ENCODE data around the gene PIR. TPM values are rescaled to one million over a fixed set of nuclear protein-coding genes. Genes with fewer than 3 reads are reported as not detected.

PIR gene
- total and polyA plus RNA-seq, 4 donors: 8.3 to 29.1 (median 13.4) TPM

- H3K27ac ChIP-seq (ENCODE audit: low read depth in 1 of 2, low read length in 1 of 2): no peak overlapping the region
- H3K36me3 ChIP-seq (ENCODE audit: control insufficient read depth in 4 of 4, insufficient read depth in 4 of 4, low read length in 4 of 4): no peaks in the 10 kb centered on the region
- peaks cover 0 to 43% (median 7%) of the 10 kb centered on the region in 3 donors for H3K27me3 ChIP-seq (ENCODE audit: control insufficient read depth in 3 of 3, insufficient read depth in 3 of 3, low read length in 2 of 3)
- no peak overlapping the region for H3K4me3 ChIP-seq
- H3K9ac ChIP-seq (ENCODE audit: insufficient read depth in 1 of 2, low read length in 2 of 2): no peak overlapping the region
- WGBS, 2 donors: 66 to 81% methylated on average over 6 of the region's 6 CpGs
- no peak for ATAC-seq (ENCODE audit: insufficient read depth, low FRiP score)
- TF ChIP-seq CTCF (IDR thresholded peaks at IDR 0.05; ENCODE audit: control extremely low read depth, extremely low read depth): no peak
- no peak for DNase-seq
- no peaks in the 10 kb centered on the region for H3K4me1 ChIP-seq (ENCODE audit: control insufficient read depth in 5 of 5, insufficient read depth in 5 of 5, low read length in 5 of 5)
- peaks cover 0 to 5% (median 3%) of the 10 kb centered on the region in 4 donors for H3K9me3 ChIP-seq (ENCODE audit: control insufficient read depth in 4 of 4, insufficient read depth in 3 of 4, low read length in 3 of 4)
Measured at GRCh38 chrX:15418041-15418706, 75.0 kb downstream of the PIR start.

GRCh38 chrX:15416133-15416993 is 76.8 kb downstream of the PIR start:
- H3K4me3 ChIP-seq: no peak overlapping the region
- 76 to 88% methylated on average over 10 of the region's 10 CpGs for WGBS, 2 donors
- no peak for ATAC-seq (ENCODE audit: insufficient read depth, low FRiP score)
- H3K27ac ChIP-seq (ENCODE audit: low read depth in 1 of 2, low read length in 1 of 2): no peak overlapping the region
- no peak for DNase-seq
- no peak for TF ChIP-seq CTCF (IDR thresholded peaks at IDR 0.05; ENCODE audit: control extremely low read depth, extremely low read depth)
- peaks cover 0 to 4% (median 3%) of the 10 kb centered on the region in 4 donors for H3K9me3 ChIP-seq (ENCODE audit: control insufficient read depth in 4 of 4, insufficient read depth in 3 of 4, low read length in 3 of 4)
- H3K27me3 ChIP-seq (ENCODE audit: control insufficient read depth in 3 of 3, insufficient read depth in 3 of 3, low read length in 2 of 3): peaks cover 0 to 50% (median 16%) of the 10 kb centered on the region in 3 donors
- no peaks in the 10 kb centered on the region for H3K4me1 ChIP-seq (ENCODE audit: control insufficient read depth in 5 of 5, insufficient read depth in 5 of 5, low read length in 5 of 5)
- H3K36me3 ChIP-seq (ENCODE audit: control insufficient read depth in 4 of 4, insufficient read depth in 4 of 4, low read length in 4 of 4): no peaks in the 10 kb centered on the region
- no peak overlapping the region for H3K9ac ChIP-seq (ENCODE audit: insufficient read depth in 1 of 2, low read length in 2 of 2)

- DNase-seq (no peak), ATAC-seq (ENCODE audit: insufficient read depth, low FRiP score) (no peak)
- 74 to 87% methylated on average over 6 of the region's 6 CpGs for WGBS, 2 donors
Measured at GRCh38 chrX:15413101-15413500, 80.0 kb downstream of the PIR start.

More at GRCh38 chrX:15413101-15413500, 80.0 kb downstream of the PIR start:
- Histone ChIP-seq H3K4me1 (ENCODE audit: control insufficient read depth in 5 of 5, insufficient read depth in 5 of 5, low read length in 5 of 5) (no peaks in the 10 kb centered on the region), H3K27me3 (ENCODE audit: control insufficient read depth in 3 of 3, insufficient read depth in 3 of 3, low read length in 2 of 3) (peaks cover 0 to 42% (median 13%) of the 10 kb centered on the region in 3 donors), H3K4me3 (no peak overlapping the region), H3K36me3 (ENCODE audit: control insufficient read depth in 4 of 4, insufficient read depth in 4 of 4, low read length in 4 of 4) (no peaks in the 10 kb centered on the region), H3K9me3 (ENCODE audit: control insufficient read depth in 4 of 4, insufficient read depth in 3 of 4, low read length in 3 of 4) (peaks cover 0 to 4% (median 3%) of the 10 kb centered on the region in 4 donors), H3K9ac (ENCODE audit: insufficient read depth in 1 of 2, low read length in 2 of 2) (no peak overlapping the region), H3K27ac (ENCODE audit: low read depth in 1 of 2, low read length in 1 of 2) (no peak overlapping the region)
- no peak for TF ChIP-seq CTCF (IDR thresholded peaks at IDR 0.05; ENCODE audit: control extremely low read depth, extremely low read depth)

All from lung (tissue), 12 donors.